Measurements from ENCODE around the gene PDE6D.

The PDE6D gene

DNA sequence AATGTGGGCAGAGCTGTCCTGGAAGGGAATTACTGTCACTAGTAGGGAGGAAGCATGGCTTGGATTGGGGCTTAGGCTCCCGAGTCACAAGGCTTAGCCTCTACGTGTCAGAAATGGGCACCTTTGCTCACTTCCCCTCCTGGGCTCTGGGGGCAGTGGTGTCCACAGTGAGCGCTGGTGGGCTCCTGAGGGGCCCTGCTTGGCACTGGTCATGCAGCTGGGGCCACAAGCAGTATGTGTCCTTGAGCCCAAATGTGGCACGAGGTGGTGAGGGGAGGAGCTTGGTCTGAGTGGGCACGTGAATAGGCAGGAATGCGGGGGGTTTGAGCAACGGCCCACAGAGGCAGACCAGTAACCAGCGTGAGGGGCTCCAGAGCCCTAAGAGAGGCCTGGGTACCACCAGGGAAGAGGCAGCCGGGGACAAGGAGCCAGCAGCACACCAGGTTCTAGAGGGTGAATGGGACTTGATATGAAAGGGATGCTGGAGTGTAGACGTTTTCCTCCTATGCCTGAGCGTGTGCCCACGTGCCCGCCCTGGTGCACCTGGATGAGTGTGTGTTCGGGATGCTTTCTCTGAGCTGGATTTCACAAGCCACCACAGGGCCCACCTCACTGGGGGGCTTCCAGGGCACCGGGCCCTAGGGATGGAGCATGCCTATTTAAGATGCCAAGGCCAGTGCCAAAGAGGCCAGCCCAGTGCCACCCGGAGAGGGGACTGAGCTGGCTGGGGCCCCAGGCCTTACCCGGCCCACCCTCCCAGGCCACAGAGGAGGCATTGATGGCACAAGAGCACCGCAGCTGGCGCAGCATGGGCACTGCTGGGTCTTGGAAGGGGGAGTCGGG is 95.5 kb downstream of the PDE6D start:
- no peak overlapping the region for H2BK120ac ChIP-seq (ENCODE audit: low read depth, low read length)
- 82% methylated on average over 20 of the region's 20 CpGs for WGBS
- no peaks in the 10 kb centered on the region for H3K79me1 ChIP-seq (replicated peaks; ENCODE audit: low read length, poor library complexity, severe bottlenecking)
- no peak overlapping the region for H3K23ac ChIP-seq (ENCODE audit: low read length in 2 of 2)
- no peak overlapping the region for H3K14ac ChIP-seq (ENCODE audit: low read length in 2 of 2)
- H3K4ac ChIP-seq (ENCODE audit: low read depth in 1 of 2, low read length in 2 of 2) = no peak overlapping the region
- H3K27me3 ChIP-seq (ENCODE audit: control insufficient read depth in 1 of 2, insufficient read depth in 1 of 2, low read length in 2 of 2) = no peaks in the 10 kb centered on the region
- no peaks in the 10 kb centered on the region for H3K9me3 ChIP-seq (ENCODE audit: control insufficient read depth, low read length)
- no peak overlapping the region for H2AK5ac ChIP-seq (ENCODE audit: low read length, severe bottlenecking)
- H3K4me2 ChIP-seq (ENCODE audit: low read length, poor library complexity, severe bottlenecking) = no peak overlapping the region
- H3K27ac ChIP-seq (ENCODE audit: low read length, poor library complexity, severe bottlenecking) = no peak overlapping the region
- peak overlapping the region; percentile 18 for H4K91ac ChIP-seq (ENCODE audit: low read length)
- H2AFZ ChIP-seq (ENCODE audit: low read depth, low read length) = no peak overlapping the region
- no peak overlapping the region for H3K4me3 ChIP-seq (ENCODE audit: insufficient read depth in 1 of 2, low read depth in 1 of 2, low read length in 2 of 2)
- no peak overlapping the region for H2BK5ac ChIP-seq (ENCODE audit: low read depth, low read length, poor library complexity, severe bottlenecking)
- no peak overlapping the region for H2BK12ac ChIP-seq (ENCODE audit: low read length in 2 of 2)
- DNase-seq = no peak
- H2BK15ac ChIP-seq (ENCODE audit: low read depth, poor library complexity, severe bottlenecking) = peak overlapping the region; percentile 2
- H3K9ac ChIP-seq (ENCODE audit: low read length) = no peak overlapping the region
- peaks cover 10% of the 10 kb centered on the region for H3K4me1 ChIP-seq (ENCODE audit: control insufficient read depth, insufficient read depth, low read depth, low read length)
- no peak overlapping the region for H3K18ac ChIP-seq (ENCODE audit: low read depth in 1 of 2, low read length in 2 of 2)
- H3K36me3 ChIP-seq (ENCODE audit: control insufficient read depth in 1 of 2, insufficient read depth in 2 of 2, low read depth in 1 of 2, low read length in 2 of 2) = no peaks in the 10 kb centered on the region
- H4K8ac ChIP-seq (ENCODE audit: low read length) = peak overlapping the region; percentile 46

DNA sequence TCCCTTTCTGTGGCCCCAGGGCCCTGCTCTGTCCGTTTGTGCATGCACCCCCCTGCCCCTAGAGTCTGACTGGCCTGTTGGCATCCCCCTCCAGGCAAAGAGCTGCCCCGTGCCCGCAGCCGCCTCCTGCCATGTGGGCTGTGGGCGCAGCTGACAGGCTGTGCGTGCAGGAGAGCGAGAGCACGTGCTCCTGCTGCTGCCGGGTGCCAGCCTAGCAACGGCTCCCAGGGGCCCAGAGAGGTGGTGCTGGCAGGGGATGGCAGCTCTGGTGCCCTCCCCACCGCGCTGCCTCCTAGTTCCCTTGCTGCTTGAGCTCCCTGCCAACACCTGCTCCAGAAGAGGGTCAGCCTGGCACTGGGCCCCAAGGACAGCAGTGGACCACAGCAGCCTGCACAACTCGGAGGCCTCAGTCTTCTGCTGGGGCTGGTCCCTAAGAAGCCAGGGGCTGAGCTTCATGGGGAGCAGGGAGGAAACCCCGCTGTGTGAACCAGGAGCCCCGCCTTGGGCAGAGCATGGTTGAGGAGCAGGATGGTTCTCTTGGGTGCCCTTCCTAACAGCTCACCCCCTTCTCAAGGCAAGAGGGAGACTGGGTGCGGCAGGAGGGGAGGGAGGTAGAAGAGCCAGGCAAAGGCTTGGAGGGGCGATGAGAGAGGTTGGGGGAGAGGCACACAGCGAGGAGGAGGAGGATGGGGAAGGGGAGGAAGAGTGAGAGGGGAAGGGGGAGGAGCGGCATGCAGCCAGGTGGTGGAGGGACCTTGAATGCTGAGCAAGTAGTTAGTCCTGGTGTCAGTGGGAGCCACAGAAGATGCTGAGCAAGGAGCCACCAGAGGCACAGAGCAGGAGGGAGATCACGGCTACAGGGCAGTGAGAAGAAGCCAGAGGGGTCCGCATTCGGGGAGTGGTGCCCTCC is 96.5 kb downstream of the PDE6D start:
- H3K18ac ChIP-seq (ENCODE audit: low read depth in 1 of 2, low read length in 2 of 2) = no peak overlapping the region
- H3K79me1 ChIP-seq (replicated peaks; ENCODE audit: low read length, poor library complexity, severe bottlenecking) = no peaks in the 10 kb centered on the region
- H3K4me2 ChIP-seq (ENCODE audit: low read length, poor library complexity, severe bottlenecking) = no peak overlapping the region
- no peaks in the 10 kb centered on the region for H3K9me3 ChIP-seq (ENCODE audit: control insufficient read depth, low read length)
- no peak overlapping the region for H3K23ac ChIP-seq (ENCODE audit: low read length in 2 of 2)
- H2BK120ac ChIP-seq (ENCODE audit: low read depth, low read length) = no peak overlapping the region
- no peak overlapping the region for H4K8ac ChIP-seq (ENCODE audit: low read length)
- H3K27ac ChIP-seq (ENCODE audit: low read length, poor library complexity, severe bottlenecking) = no peak overlapping the region
- H3K36me3 ChIP-seq (ENCODE audit: control insufficient read depth in 1 of 2, insufficient read depth in 2 of 2, low read depth in 1 of 2, low read length in 2 of 2) = no peaks in the 10 kb centered on the region
- H2BK15ac ChIP-seq (ENCODE audit: low read depth, poor library complexity, severe bottlenecking) = no peak overlapping the region
- no peak for DNase-seq
- no peaks in the 10 kb centered on the region for H3K27me3 ChIP-seq (ENCODE audit: control insufficient read depth in 1 of 2, insufficient read depth in 1 of 2, low read length in 2 of 2)
- no peak overlapping the region for H2BK12ac ChIP-seq (ENCODE audit: low read length in 2 of 2)
- H3K4ac ChIP-seq (ENCODE audit: low read depth in 1 of 2, low read length in 2 of 2) = no peak overlapping the region
- H3K14ac ChIP-seq (ENCODE audit: low read length in 2 of 2) = peak overlapping the region in 1 of 2 experiments; percentile 4
- no peak overlapping the region for H4K91ac ChIP-seq (ENCODE audit: low read length)
- H3K4me3 ChIP-seq (ENCODE audit: insufficient read depth in 1 of 2, low read depth in 1 of 2, low read length in 2 of 2) = no peak overlapping the region
- H3K4me1 ChIP-seq (ENCODE audit: control insufficient read depth, insufficient read depth, low read depth, low read length) = peaks cover 16% of the 10 kb centered on the region
- no peak overlapping the region for H3K9ac ChIP-seq (ENCODE audit: low read length)
- no peak overlapping the region for H2AK5ac ChIP-seq (ENCODE audit: low read length, severe bottlenecking)
- no peak overlapping the region for H2AFZ ChIP-seq (ENCODE audit: low read depth, low read length)
- WGBS = 81% methylated on average over 21 of the region's 22 CpGs
- H2BK5ac ChIP-seq (ENCODE audit: low read depth, low read length, poor library complexity, severe bottlenecking) = no peak overlapping the region

DNA sequence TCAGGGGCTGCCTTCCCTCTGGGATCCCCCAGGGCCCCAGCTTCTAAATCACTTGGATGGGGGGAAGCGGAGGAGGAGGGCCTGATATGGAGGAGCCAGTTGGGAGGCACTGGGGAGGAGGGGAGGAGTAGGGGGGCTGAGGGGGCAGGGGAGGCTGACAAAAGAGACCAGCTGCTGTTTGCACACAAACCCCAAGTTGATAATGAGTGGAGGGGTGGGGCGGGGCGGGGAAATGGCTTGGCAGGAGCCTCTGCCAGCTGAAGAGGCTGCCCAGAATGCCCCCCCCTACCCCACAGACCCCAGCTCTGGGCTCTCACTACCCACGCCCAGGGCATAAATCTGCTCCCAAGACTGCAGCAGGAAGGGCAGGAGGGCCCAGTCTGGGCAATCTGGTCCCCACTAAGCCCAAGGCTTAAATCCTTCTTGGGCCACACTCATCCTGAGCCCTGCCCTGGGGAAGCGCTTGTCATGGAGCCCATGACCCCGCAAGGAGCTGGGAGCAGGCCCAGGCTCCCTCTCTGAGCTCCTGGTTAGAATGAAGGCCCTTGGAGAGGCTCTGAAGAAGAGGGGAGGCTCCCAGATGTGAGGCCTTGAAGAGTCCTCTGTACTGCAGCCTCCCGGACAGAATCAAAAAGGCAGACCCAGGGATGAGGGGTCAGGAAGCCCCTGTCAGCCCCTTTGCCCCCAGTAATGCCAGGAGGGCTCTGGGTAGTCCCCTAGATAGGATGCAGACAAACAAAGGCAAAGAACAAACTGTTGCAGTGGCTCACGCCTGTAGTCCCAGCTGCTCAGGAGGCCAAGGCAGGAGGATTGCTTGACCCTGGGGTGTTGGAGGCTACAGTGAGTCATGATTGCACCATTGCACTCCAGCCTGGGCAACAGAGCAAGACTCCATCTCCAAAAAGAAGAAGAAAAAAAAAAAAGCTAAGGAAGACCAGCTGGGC is 97.5 kb downstream of the PDE6D start:
- no peak overlapping the region for H4K8ac ChIP-seq (ENCODE audit: low read length)
- no peak overlapping the region for H4K91ac ChIP-seq (ENCODE audit: low read length)
- WGBS = 92% methylated on average over 8 of the region's 8 CpGs
- no peak overlapping the region for H3K18ac ChIP-seq (ENCODE audit: low read depth in 1 of 2, low read length in 2 of 2)
- no peak overlapping the region for H2BK120ac ChIP-seq (ENCODE audit: low read depth, low read length)
- H3K9me3 ChIP-seq (ENCODE audit: control insufficient read depth, low read length) = no peaks in the 10 kb centered on the region
- no peaks in the 10 kb centered on the region for H3K27me3 ChIP-seq (ENCODE audit: control insufficient read depth in 1 of 2, insufficient read depth in 1 of 2, low read length in 2 of 2)
- no peak overlapping the region for H3K4me3 ChIP-seq (ENCODE audit: insufficient read depth in 1 of 2, low read depth in 1 of 2, low read length in 2 of 2)
- H3K4me2 ChIP-seq (ENCODE audit: low read length, poor library complexity, severe bottlenecking) = no peak overlapping the region
- no peak overlapping the region for H3K4ac ChIP-seq (ENCODE audit: low read depth in 1 of 2, low read length in 2 of 2)
- H3K4me1 ChIP-seq (ENCODE audit: control insufficient read depth, insufficient read depth, low read depth, low read length) = peaks cover 16% of the 10 kb centered on the region
- no peak overlapping the region for H2AFZ ChIP-seq (ENCODE audit: low read depth, low read length)
- no peak overlapping the region for H3K27ac ChIP-seq (ENCODE audit: low read length, poor library complexity, severe bottlenecking)
- no peak overlapping the region for H3K14ac ChIP-seq (ENCODE audit: low read length in 2 of 2)
- H3K36me3 ChIP-seq (ENCODE audit: control insufficient read depth in 1 of 2, insufficient read depth in 2 of 2, low read depth in 1 of 2, low read length in 2 of 2) = no peaks in the 10 kb centered on the region
- no peak overlapping the region for H2BK15ac ChIP-seq (ENCODE audit: low read depth, poor library complexity, severe bottlenecking)
- H2AK5ac ChIP-seq (ENCODE audit: low read length, severe bottlenecking) = no peak overlapping the region
- H2BK5ac ChIP-seq (ENCODE audit: low read depth, low read length, poor library complexity, severe bottlenecking) = no peak overlapping the region
- no peaks in the 10 kb centered on the region for H3K79me1 ChIP-seq (replicated peaks; ENCODE audit: low read length, poor library complexity, severe bottlenecking)
- H3K23ac ChIP-seq (ENCODE audit: low read length in 2 of 2) = no peak overlapping the region
- H3K9ac ChIP-seq (ENCODE audit: low read length) = no peak overlapping the region
- DNase-seq = no peak
- no peak overlapping the region for H2BK12ac ChIP-seq (ENCODE audit: low read length in 2 of 2)

Data from mesenchymal stem cell (in vitro differentiated cells and primary cell).